ENCODE data around the gene ALG1L2. TPM values are rescaled to one million over a fixed set of nuclear protein-coding genes. Genes with fewer than 3 reads are reported as not detected.
A peak's percentile ranks its signal among the peaks of the same experiment; 100 is the strongest.

The ALG1L2 gene
- total and polyA plus RNA-seq, 2 of the 8 experiments (the other 6 are each of a cell fraction or from before 2014, with no cell fraction given), result 0.15 to 1.7 TPM

DNA sequence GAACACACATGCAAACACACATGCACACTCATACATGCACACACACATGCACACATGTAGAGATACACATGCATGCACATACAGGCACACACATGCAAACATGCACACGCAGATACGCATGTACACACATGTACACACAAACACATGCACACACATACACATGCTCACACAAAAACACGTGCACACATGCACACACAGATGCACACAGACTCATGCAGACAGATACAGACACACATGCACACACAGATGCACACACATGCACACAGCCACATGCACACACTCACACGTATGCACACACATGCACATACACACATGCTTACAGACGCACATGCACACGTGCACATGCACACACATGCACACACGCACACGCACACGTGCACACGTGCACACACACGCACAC lies 37.3 kb upstream of the ALG1L2 start:
- no peak overlapping the region for H2BK120ac ChIP-seq (replicated peaks; ENCODE audit: low read depth, low read length)
- no peak overlapping the region for H3K4me3 ChIP-seq (ENCODE audit: extremely low read depth in 1 of 4, insufficient read depth in 2 of 4, low read depth in 3 of 4, low read length in 4 of 4)
- no peaks in the 10 kb centered on the region for H4K20me1 ChIP-seq (replicated peaks in 1 of 2; ENCODE audit: control insufficient read depth in 1 of 2, insufficient read depth in 2 of 2, low read length in 2 of 2)
- DNase-seq (ENCODE audit: low read depth in 1 of 2, low spot score in 2 of 2) (no peak), FAIRE-seq (no peak)
- CTCF ChIA-PET (ENCODE audit: partially characterized antibody), result interaction anchor here (1.4 to 1.6 kb wide), 2 partner anchors 102 to 106 kb away, joined by 3 to 6 read pairs; no protein-coding TSS in a partner anchor
- H4K91ac ChIP-seq (replicated peaks; ENCODE audit: insufficient read length, low read length), result no peak overlapping the region
- no peak overlapping the region for H3K18ac ChIP-seq (ENCODE audit: extremely low read depth, low read length)
- WGBS, 2 experiments (ENCODE audit: extremely low coverage in 1 of 2, insufficient coverage in 1 of 2, insufficient read length in 1 of 2, insufficient replicate concordance in 2 of 2, low coverage in 1 of 2, low lambda C conversion rate in 2 of 2, missing lambda C conversion rate in 1 of 2), result 89% methylated on average over 11 of the region's 11 CpGs; no CpG with 5 or more reads in 1 of the 2 experiments
- H3K23me2 ChIP-seq (ENCODE audit: low read depth, low read length), result peaks cover 3% of the 10 kb centered on the region; the same call in 1 of the 2 replicates
- no peak overlapping the region for H3K14ac ChIP-seq (ENCODE audit: insufficient read length)
- peak overlapping the region; percentile 50; the same call in 1 of the 2 replicates for H2BK12ac ChIP-seq (ENCODE audit: low read depth, low read length)
- no peak overlapping the region for H3K4ac ChIP-seq (replicated peaks; ENCODE audit: insufficient read length, low read depth, low read length)
- no peak overlapping the region for H3K27ac ChIP-seq (ENCODE audit: low read depth, low read length)
- H3K23ac ChIP-seq (ENCODE audit: insufficient read length), result no peak overlapping the region
- no peak overlapping the region for H4K8ac ChIP-seq (ENCODE audit: extremely low read depth, insufficient read depth, low read length)
- no peak overlapping the region for H4K5ac ChIP-seq (ENCODE audit: insufficient read length, low read depth, low read length)
- H3K56ac ChIP-seq (replicated peaks; ENCODE audit: insufficient read length, low read depth, low read length), result no peak overlapping the region
- no peak overlapping the region for H2BK20ac ChIP-seq (ENCODE audit: low read length)
- H3K4me1 ChIP-seq (replicated peaks in 1 of 4; ENCODE audit: control insufficient read depth in 3 of 4, insufficient read depth in 4 of 4, low read length in 3 of 4), result no peaks in the 10 kb centered on the region
- POLR2A ChIA-PET (ENCODE audit: partially characterized antibody), result no interaction called here
- no peak overlapping the region for H2BK15ac ChIP-seq (ENCODE audit: low read length)
- no peaks in the 10 kb centered on the region for H3K27me3 ChIP-seq (replicated peaks in 1 of 4; ENCODE audit: control insufficient read depth in 3 of 4, extremely low read depth in 1 of 4, insufficient read depth in 3 of 4, low read length in 3 of 4)
- H3K9me3 ChIP-seq (ENCODE audit: insufficient read depth in 2 of 2, low read depth in 1 of 2, low read length in 1 of 2), result no peaks in the 10 kb centered on the region
- no peak overlapping the region for H3K4me2 ChIP-seq (ENCODE audit: insufficient read depth in 1 of 2, low read depth in 2 of 2, low read length in 2 of 2)
- no peak overlapping the region for H2AK5ac ChIP-seq (ENCODE audit: low read depth, low read length)
- H3K79me2 ChIP-seq (ENCODE audit: control insufficient read depth in 1 of 2, insufficient read depth in 2 of 2, low read length in 2 of 2), result no peaks in the 10 kb centered on the region
- H3K79me1 ChIP-seq (ENCODE audit: low read depth, low read length), result no peaks in the 10 kb centered on the region
- H2BK5ac ChIP-seq (ENCODE audit: low read depth, low read length), result peak overlapping the region; percentile 52; the same call in 1 of the 2 replicates
- no peak overlapping the region for H3K9ac ChIP-seq (replicated peaks in 1 of 4; ENCODE audit: extremely low read depth in 1 of 4, low read depth in 3 of 4, low read length in 3 of 4)
- no peaks in the 10 kb centered on the region for H3K36me3 ChIP-seq (ENCODE audit: control insufficient read depth in 2 of 4, insufficient read depth in 4 of 4, low read length in 3 of 4)
- no peak overlapping the region for H2AFZ ChIP-seq (ENCODE audit: low read length)
- TF ChIP-seq TAF1 (IDR thresholded peaks at IDR 0.05; ENCODE audit: low read depth, low read length) (no peak), KDM5A (IDR thresholded peaks at IDR 0.05; ENCODE audit: low read length) (no peak), POLR2AphosphoS5 (IDR thresholded peaks at IDR 0.05; ENCODE audit: low read depth, low read length) (no peak), SP4 (IDR thresholded peaks at IDR 0.05; ENCODE audit: low read length) (no peak), BCL11A (IDR thresholded peaks at IDR 0.05; ENCODE audit: low read depth in 2 of 2, low read length in 2 of 2) (no peak), HDAC2 (IDR thresholded peaks at IDR 0.05; ENCODE audit: borderline replicate concordance in 1 of 2, low read depth in 2 of 2, low read length in 2 of 2) (no peak), CTCF (IDR thresholded peaks at IDR 0.05; ENCODE audit: control extremely low read depth in 1 of 3, insufficient read depth in 1 of 3, low read depth in 1 of 3, low read length in 3 of 3) (no peak), RXRA (IDR thresholded peaks at IDR 0.05; ENCODE audit: insufficient read depth, low read depth, low read length) (no peak), SIRT6 (IDR thresholded peaks at IDR 0.05; ENCODE audit: low read length) (no peak), NANOG (IDR thresholded peaks at IDR 0.05; ENCODE audit: insufficient read depth, low read depth, low read length, poor library complexity, severe bottlenecking) (no peak), TAF7 (optimal IDR thresholded peaks at IDR 0.05; ENCODE audit: borderline replicate concordance, low read depth, low read length) (no peak)
